Measurements from ENCODE around the gene SLIT3. TPM values are rescaled to one million over a fixed set of nuclear protein-coding genes. Genes with fewer than 3 reads are reported as not detected.

Gene SLIT3
- total RNA-seq, 2 donors from 2014 or later, result 67.1 to 140 TPM

DNA sequence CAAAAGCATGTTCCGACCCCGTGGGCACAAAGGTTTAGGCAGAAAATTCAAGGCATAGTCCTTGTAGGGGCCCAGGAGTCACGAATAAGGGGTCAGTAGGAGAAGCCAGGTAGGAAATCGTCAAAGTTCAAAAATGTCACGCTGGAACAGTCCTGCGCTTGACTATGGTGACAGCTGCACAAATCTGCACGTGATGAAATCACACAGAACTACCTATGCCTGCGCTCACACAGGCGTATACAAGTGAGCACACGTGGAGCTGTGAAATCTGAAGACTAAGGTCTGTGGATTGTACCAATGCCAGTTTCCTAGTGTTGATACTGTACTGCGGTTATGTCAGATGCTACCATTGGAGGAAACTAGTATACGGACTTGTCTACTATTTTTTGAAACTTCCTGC, 418.7 kb downstream of the SLIT3 start:
- no peak for DNase-seq (ENCODE audit: low spot score)
- intact Hi-C loops (cut with DNase I), result no loop called here

DNA sequence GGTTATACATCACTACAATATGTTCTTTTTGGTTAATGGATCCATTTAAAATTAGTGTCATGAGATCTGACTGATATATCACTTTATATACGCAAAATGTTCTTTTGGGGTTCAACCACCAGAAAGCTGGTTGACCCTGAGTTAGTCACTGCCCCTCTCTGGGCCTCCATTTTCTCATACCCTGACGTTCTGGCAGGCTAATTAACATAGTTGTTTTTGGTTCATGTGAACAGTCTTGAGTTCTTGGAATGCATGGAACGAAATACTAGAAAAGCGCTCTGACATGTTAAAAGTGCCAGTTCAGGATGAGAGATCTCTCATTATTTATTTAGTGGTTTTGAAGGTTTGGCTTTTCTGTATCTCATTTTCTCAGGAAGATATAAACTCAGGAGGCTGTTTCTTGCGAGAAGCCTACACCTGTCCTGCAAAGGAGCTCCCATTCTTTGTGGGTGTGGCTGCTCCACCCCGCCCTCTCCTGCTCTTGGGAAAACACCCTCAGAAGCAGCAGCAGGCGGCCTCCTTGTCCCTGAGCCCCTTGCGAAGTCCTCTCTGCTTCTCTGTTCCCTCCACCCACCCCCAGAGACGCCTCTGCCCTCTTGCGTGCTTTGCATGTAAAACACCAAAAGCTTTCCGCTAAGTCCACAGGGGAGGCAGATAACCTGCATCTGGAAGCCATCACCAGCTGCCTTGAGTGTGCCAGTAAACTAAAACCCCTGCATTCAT, 419.4 kb downstream of the SLIT3 start:
- intact Hi-C loops (cut with DNase I), result no loop called here
- DNase-seq (ENCODE audit: low spot score), result no peak

- intact Hi-C loops (cut with DNase I), result no loop called here
- DNase-seq (ENCODE audit: low spot score), result no peak
These were observed 421.0 kb downstream of the SLIT3 start for GRCh38 chr5:168879929-168880328.

- DNase-seq (ENCODE audit: low spot score), result no peak
- intact Hi-C loops (cut with DNase I), result no loop called here
These were observed 421.6 kb downstream of the SLIT3 start for GRCh38 chr5:168879331-168879730.

GRCh38 chr5:168878135-168878745, 422.7 kb downstream of the SLIT3 start:
- intact Hi-C loops (cut with DNase I), result no loop called here
- DNase-seq (ENCODE audit: low spot score), result no peak

- no peak for DNase-seq (ENCODE audit: low spot score)
- intact Hi-C loops (cut with DNase I), result no loop called here
These were observed 423.6 kb downstream of the SLIT3 start for GRCh38 chr5:168877132-168877892.

GRCh38 chr5:168876419-168876818, 424.5 kb downstream of the SLIT3 start:
- no peak for DNase-seq (ENCODE audit: low spot score)
- intact Hi-C loops (cut with DNase I), result no loop called here

DNA sequence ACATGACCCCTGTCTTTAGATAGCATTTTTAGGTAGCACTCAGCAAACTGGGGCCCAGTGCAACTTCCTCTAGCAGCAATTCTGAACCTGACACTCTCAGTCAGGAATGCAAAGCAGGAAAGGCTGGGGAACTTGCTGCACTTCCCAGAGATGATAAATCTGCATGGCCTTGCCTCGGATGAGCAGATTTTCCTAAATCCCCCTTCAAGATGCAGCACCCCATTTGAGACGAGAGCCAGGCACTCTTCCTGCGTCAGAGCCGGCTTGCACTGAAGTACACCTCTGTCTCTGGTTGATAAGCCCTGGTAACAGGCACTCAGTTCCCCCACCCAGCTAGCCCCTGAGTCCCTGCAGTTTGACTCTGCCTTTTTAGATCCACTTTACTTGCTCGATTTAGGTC, 425.1 kb downstream of the SLIT3 start:
- intact Hi-C loops (cut with DNase I), result no loop called here
- no peak for DNase-seq (ENCODE audit: low spot score)

DNA sequence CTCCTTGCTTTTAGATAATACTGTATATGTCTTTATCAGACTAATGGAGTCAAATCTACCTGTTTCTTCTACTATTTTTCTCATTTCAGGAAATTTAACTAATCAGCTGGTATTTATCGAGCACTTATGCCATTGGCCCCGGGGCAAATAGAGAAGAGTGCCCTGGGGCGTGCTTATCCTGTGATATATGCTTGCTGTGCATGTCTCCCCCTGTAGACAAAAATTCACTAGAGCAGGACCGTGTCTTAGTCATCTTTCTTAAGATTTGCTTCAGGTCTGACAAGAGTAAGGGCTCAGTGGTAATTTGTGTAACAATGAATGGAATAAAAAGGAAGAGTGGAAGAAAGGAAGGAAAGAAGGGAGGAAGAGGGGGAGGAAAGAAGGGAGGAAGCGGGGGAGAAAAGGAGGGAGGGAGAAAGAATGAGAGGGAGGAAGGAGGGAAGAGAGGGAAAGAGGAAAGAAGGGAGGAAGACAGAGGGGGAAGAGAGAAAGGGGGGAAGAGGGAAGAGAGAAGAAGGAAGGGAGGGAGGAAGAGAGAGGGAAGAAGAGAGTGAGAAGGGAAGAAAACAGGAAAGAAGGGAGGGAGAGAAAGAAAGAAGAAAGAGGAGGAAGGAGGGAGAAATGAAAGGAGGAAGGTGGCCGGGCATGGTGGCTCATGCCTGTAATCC, 426.1 kb downstream of the SLIT3 start:
- intact Hi-C loops (cut with DNase I), result no loop called here
- DNase-seq (ENCODE audit: low spot score), result no peak

DNA sequence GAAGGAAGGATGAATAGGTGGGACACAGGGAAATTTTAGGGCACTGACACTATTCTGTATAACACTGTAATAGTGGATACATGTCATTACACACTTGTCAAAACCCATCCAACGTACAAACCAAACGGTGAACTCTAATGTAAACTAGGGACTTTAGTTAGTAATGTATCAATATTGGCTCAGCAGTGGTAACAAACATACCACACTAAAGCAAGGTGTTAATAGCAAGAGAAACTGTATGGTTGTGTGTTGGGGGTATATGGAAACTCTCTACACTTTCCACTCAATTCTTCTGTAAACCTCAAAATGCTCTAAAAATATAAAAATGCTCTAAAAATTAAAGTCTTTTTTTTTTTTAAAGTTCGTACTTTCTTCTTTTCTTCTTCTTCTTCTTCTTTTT, 428.7 kb downstream of the SLIT3 start:
- DNase-seq (ENCODE audit: low spot score), result no peak
- intact Hi-C loops (cut with DNase I), result no loop called here

DNA sequence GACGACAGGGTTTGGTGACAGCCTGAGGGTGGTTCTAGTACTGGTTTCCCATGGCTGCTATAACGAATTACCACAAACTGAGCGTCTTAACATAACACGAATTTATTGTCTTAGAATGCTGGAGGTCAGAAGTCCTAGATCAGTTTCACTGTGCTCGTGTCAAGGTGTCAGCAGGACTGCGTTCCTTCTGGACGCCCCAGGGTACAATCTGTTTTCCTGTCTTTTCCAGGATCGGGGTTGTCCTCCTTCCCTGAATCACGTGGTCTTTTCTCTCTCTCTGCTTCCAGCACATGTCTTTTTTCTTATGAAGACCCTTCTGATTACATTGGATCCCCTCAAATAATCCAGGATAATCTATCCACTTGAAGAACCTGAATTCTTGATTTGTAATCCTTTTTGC, 430.0 kb downstream of the SLIT3 start:
- intact Hi-C loops (cut with DNase I), result no loop called here
- DNase-seq (ENCODE audit: low spot score), result no peak

DNA sequence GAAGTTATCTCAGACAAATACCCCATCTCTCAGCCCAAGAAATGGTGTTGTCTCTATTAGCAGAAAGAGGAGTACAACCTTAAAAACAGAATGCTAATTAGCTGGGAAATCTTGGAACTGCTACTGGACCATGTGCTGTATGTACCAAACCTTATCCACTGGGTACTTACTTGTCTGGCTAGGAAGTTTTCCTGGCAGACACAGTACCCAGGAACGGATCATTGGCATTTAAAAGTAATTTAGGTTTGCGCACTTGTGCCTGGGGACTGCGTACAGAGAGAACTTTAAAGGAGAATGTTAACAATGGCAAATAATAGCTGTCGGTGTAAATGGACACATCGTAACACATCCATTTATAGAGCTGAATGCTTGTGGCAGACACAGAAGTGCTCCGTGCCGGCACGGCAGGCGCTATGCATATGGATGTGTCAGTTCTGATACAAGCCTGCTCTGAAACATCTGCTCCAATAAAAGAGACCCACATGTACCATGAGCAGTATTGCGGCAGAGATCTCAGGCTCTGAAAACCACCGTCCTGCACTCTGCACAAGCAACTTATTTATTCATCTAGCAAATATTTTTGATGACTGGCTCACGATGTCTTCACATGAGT, 431.2 kb downstream of the SLIT3 start:
- intact Hi-C loops (cut with DNase I), result no loop called here
- no peak for DNase-seq (ENCODE audit: low spot score)

- DNase-seq (ENCODE audit: low spot score), result no peak
- intact Hi-C loops (cut with DNase I), result no loop called here
These were observed 433.7 kb downstream of the SLIT3 start for GRCh38 chr5:168867241-168867640.

- intact Hi-C loops (cut with DNase I), result no loop called here
These were observed 435.0 kb downstream of the SLIT3 start for GRCh38 chr5:168865968-168866367.

DNA sequence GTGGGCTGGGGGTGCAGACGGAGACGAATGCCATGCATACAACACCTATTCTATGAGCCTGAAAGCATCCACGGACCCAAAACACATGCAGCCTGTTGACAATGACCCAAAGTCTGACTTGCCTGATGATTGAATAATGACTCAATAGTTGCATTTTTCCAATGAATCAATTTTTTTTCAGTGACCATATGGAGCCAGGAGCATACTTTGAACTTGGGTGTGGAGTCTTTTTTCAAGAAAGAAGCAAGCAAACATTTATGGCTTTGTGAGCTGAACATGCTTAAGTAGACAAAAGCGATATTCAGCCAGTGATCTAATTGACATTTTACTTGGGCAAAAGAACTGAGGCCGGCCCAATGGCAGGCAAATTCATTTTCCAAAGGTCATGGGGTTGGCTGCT, 437.9 kb downstream of the SLIT3 start:
- intact Hi-C loops (cut with DNase I), result no loop called here
- DNase-seq (ENCODE audit: low spot score), result no peak

More at GRCh38 chr5:168865968-168866367, 435.0 kb downstream of the SLIT3 start:
- DNase-seq (ENCODE audit: low spot score), result no peak

- intact Hi-C loops (cut with DNase I), result no loop called here
- DNase-seq (ENCODE audit: low spot score), result no peak
These were observed 440.4 kb downstream of the SLIT3 start for GRCh38 chr5:168860503-168860902.

DNA sequence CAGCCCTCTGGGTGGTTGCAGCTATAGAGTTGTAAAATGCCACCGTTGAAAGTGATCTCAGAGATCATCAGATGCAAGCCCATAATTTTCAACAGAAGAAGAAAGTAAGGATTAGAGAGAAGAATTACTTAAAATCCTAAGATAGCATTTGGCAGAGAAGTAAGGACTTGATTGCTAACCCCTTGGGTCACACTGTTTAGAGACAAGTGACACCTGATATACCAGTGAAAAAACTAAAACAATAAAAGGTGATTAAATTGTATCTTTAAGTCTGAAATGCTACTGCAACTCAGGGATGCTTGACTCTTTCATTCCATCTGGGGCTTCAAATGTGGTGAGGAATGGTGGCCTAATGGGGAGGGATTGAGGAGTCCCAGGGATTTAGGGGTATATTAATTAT, 440.9 kb downstream of the SLIT3 start:
- intact Hi-C loops (cut with DNase I), result no loop called here
- DNase-seq (ENCODE audit: low spot score), result no peak

DNA sequence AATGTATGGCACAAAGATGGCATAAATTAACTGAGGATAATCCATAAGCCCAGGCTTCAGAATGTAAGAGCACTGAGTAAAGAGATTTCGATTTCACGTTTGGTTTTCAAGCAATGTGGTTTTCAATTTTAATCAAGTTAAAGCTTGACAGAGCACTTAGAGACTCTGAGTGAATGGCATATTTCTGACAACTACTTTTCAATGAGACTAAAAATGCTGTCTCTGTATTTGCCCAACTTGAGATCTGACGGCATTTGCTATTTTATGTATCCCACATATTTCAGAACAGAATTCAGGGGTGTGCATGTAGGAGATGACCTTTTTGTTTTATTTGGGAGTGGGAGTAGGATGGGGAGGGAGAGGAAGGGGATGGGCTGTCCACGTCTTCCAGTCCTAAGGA, 441.5 kb downstream of the SLIT3 start:
- intact Hi-C loops (cut with DNase I), result no loop called here
- no peak for DNase-seq (ENCODE audit: low spot score)

- no peak for DNase-seq (ENCODE audit: low spot score)
- intact Hi-C loops (cut with DNase I), result no loop called here
These were observed 441.9 kb downstream of the SLIT3 start for GRCh38 chr5:168858994-168859393.

DNA sequence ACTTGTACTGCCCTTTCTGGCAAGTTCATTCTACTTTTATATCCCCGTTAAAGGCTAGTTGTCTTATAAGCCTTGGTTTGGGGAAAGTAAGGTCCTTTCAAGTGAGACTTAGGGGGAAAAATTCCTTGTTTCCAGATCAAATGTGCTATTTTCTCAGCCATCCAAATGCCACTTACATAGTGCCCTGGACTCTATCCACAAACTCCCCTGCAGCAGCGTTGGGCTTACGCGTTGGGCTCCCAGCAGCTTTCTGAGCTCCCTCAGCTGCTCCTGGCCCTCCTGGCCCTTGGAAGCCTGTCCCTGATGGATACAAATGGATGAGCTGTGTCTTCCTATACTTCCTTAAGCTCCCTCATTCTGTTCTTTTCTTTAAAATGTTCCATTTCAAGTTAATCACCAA, 442.6 kb downstream of the SLIT3 start:
- intact Hi-C loops (cut with DNase I), result no loop called here
- no peak for DNase-seq (ENCODE audit: low spot score)
